Osteoblast (primary cell): ENCODE measurements around the gene TPSG1. TPM values are rescaled to one million over a fixed set of nuclear protein-coding genes. Genes with fewer than 3 reads are reported as not detected.

ENCODE experiments used
- total RNA-seq: library from RNA; depleted of rRNA; stranded (reverse); fragments of >200 nt; gene quantifications from 2 replicates; pipeline ENCODE4 v1.2.3, GENCODE V29; 2012

Gene TPSG1
- total RNA-seq, 1 donor, result not detected

Other genes with a start within 250 kb of the TPSG1 start
- under 0.01 TPM in 1 of 2 replicates, not detected in the other for gene SOX8, start 243.5 kb downstream of the TPSG1 start, total RNA-seq
- not detected in 2 replicates for gene SSTR5, start 152.5 kb downstream of the TPSG1 start, total RNA-seq
- gene C1QTNF8, start 129.0 kb downstream of the TPSG1 start, total RNA-seq, result not detected in 2 replicates
- under 0.01 TPM in 2 replicates for gene CACNA1H, start 72.2 kb downstream of the TPSG1 start, total RNA-seq
- not detected in 2 replicates for gene TPSB2, start 4.9 kb upstream of the TPSG1 start, total RNA-seq
- gene TPSAB1, start 15.4 kb upstream of the TPSG1 start, total RNA-seq, result not detected in 2 replicates
- not detected in 2 replicates for gene TPSD1, start 30.8 kb upstream of the TPSG1 start, total RNA-seq
- 37.1 and 49.2 TPM in 2 replicates for gene UBE2I, start 84.4 kb upstream of the TPSG1 start, total RNA-seq
- under 0.01 and 0.29 TPM in 2 replicates for gene BAIAP3, start 108.4 kb upstream of the TPSG1 start, total RNA-seq
- gene TSR3, start 126.6 kb upstream of the TPSG1 start, total RNA-seq, result 53.6 and 57.8 TPM in 2 replicates
- 67.8 and 69.1 TPM in 2 replicates for gene GNPTG, start 126.7 kb upstream of the TPSG1 start, total RNA-seq
- gene UNKL, start 189.4 kb upstream of the TPSG1 start, total RNA-seq, result 10.1 and 12.7 TPM in 2 replicates
- gene UQCC4, start 195.5 kb upstream of the TPSG1 start, total RNA-seq, result 7.6 and 8.3 TPM in 2 replicates
- gene PERCC1, start 205.8 kb upstream of the TPSG1 start, total RNA-seq, result not detected in 2 replicates
- gene CCDC154, start 219.3 kb upstream of the TPSG1 start, total RNA-seq, result 0.36 and 0.59 TPM in 2 replicates
- 161 and 187 TPM in 2 replicates for gene CLCN7, start 249.8 kb upstream of the TPSG1 start, total RNA-seq